K562 (cell line): Measurements from ENCODE around the gene OR4Q2. TPM values are rescaled to one million over a fixed set of nuclear protein-coding genes. Genes with fewer than 3 reads are reported as not detected.

Experiments used
- BCL6 ChIP-seq: fragments of 250-450 bp; sonication (Bioruptor Pico); IDR thresholded peaks from 2 replicates; pipeline ENCODE4 v1.4.0; 2020
- BHLHE40 ChIP-seq: IDR thresholded peaks from 2 replicates; pipeline ENCODE4 v1.6.1; 2011; ENCODE audit warnings: low read length, improper control_type of control experiment
- CBX8 ChIP-seq: fragments of 200-600 bp; sonication (generic); IDR thresholded peaks from 2 replicates; pipeline ENCODE4 v1.6.1; 2012; ENCODE audit warnings: borderline replicate concordance, mixed run types, low read depth, mild to moderate bottlenecking, moderate library complexity, mixed read lengths, low read length, control low read depth, inconsistent platforms; ENCODE audit not compliant: poor library complexity, severe bottlenecking; ENCODE audit errors: extremely low read depth
- DPF2 ChIP-seq: fragments of 450-650 bp; IDR thresholded peaks from 2 replicates; pipeline ENCODE4 v1.6.1; 2016
- HDAC3 ChIP-seq: fragments of 450-650 bp; IDR thresholded peaks from 2 replicates; pipeline ENCODE4 v1.6.1; 2018; ENCODE audit warnings: borderline replicate concordance, mild to moderate bottlenecking, moderate library complexity; ENCODE audit not compliant: partially characterized antibody
- NEUROD1 ChIP-seq: fragments of 150-350 bp; IDR thresholded peaks from 2 replicates; pipeline ENCODE4 v1.6.1; 2014; ENCODE audit warnings: borderline replicate concordance, low read length, low read depth; ENCODE audit not compliant: partially characterized antibody
- RBM17 ChIP-seq: fragments of 200-400 bp; formaldehyde crosslinking; IDR thresholded peaks from 2 replicates; pipeline ENCODE4 v1.6.1; 2017; ENCODE audit warnings: low read depth, mild to moderate bottlenecking, low read length, borderline replicate concordance
- SNIP1 ChIP-seq: fragments of 450-650 bp; IDR thresholded peaks from 2 replicates; pipeline ENCODE4 v1.7.1; 2017; ENCODE audit warnings: low read depth, mild to moderate bottlenecking
- SP2 ChIP-seq: IDR thresholded peaks from 2 replicates; pipeline ENCODE4 v1.6.1; 2011; ENCODE audit warnings: mild to moderate bottlenecking, low read depth, low read length, moderate library complexity; ENCODE audit not compliant: poor library complexity, severe bottlenecking; ENCODE audit errors: extremely low read depth
- ZNF431 ChIP-seq: sonication (generic); formaldehyde crosslinking; IDR thresholded peaks from 2 replicates; pipeline ENCODE4 v1.8.0; 2022; ENCODE audit warnings: mild to moderate bottlenecking, missing genetic modification reagents
- ZNF695 ChIP-seq: fragments of 450-650 bp; formaldehyde crosslinking; IDR thresholded peaks from 2 replicates; pipeline ENCODE4 v1.4.0; 2020; ENCODE audit warnings: mild to moderate bottlenecking, moderate library complexity
- polyA plus RNA-seq, 8 experiments: library from polyadenylated mRNA; depleted of rRNA in 4 of 8; stranded (reverse) in 5 of 8; unstranded in 3 of 8; fragments of >200 nt; fragmentation: Nextera tagmentation in 2 of 8; fragmentation: Illumina TruSeq in 1 of 8; extraction: Ambion mirVana in 2 of 8; extraction: Trizol in 1 of 8; gene quantifications; 2 replicates each; pipeline versions ENCODE4 v1.2.1 to v1.2.3, GENCODE V29; 2011 to 2014; ENCODE audit warnings: inconsistent platforms in 1 of 8, missing spikeins in 1 of 8
- total RNA-seq, 7 experiments: library from RNA; depleted of rRNA in 6 of 7; stranded (reverse); fragments of >200 nt in 6 of 7; fragmentation: Illumina TruSeq in 2 of 7; extraction: Trizol in 2 of 7; gene quantifications; 2 replicates each; pipeline versions ENCODE4 v1.2.1 to v1.2.3, GENCODE V29; 2011 to 2021; ENCODE audit warnings: low replicate concordance in 1 of 7
- TF ChIP-seq, protein P1 (sequence below), 2 experiments: fragments of 450-650 bp in 1 of 2; sonication (generic) in 1 of 2; formaldehyde crosslinking in 1 of 2; IDR thresholded peaks; 2 replicates each; pipeline versions ENCODE4 v1.7.1 to v1.9.0; 2016 to 2022; ENCODE audit warnings: inconsistent platforms in 1 of 2, mild to moderate bottlenecking in 1 of 2, missing genetic modification reagents in 1 of 2
- TF ChIP-seq, protein P2 (sequence below): sonication (generic); formaldehyde crosslinking; IDR thresholded peaks from 2 replicates; pipeline ENCODE4 v1.8.0; 2023; ENCODE audit warnings: mild to moderate bottlenecking, missing genetic modification reagents
- TF ChIP-seq, protein P3 (sequence below): fragments of 450-650 bp; IDR thresholded peaks from 2 replicates; pipeline ENCODE4 v1.6.1; 2016; ENCODE audit warnings: missing biosample characterization, missing genetic modification characterization

OR4Q2 gene
- total and polyA plus RNA-seq, 9 of the 15 experiments (the other 6 are each of a cell fraction or from before 2014, with no cell fraction given), result not detected

DNA sequence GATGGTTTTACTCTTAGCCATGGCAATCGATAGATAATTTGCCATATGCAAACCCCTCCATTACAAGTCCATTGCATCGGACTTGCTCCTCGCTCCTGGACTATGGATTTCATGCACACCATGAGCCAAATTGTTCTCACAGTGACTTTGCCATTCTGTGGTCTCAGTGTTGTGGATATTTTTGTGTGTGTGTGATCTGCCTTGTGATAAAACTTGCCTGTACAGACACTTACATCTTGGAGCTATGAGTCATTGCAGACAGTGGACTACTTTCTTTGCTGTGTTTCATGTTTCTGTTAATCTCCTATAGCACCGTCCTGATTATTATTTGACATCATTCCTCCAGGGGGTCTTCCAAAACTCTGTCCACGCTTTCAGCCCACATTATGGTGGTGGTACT, 42.3 kb downstream of the OR4Q2 start (continued):
- TF ChIP-seq, protein P1, sequence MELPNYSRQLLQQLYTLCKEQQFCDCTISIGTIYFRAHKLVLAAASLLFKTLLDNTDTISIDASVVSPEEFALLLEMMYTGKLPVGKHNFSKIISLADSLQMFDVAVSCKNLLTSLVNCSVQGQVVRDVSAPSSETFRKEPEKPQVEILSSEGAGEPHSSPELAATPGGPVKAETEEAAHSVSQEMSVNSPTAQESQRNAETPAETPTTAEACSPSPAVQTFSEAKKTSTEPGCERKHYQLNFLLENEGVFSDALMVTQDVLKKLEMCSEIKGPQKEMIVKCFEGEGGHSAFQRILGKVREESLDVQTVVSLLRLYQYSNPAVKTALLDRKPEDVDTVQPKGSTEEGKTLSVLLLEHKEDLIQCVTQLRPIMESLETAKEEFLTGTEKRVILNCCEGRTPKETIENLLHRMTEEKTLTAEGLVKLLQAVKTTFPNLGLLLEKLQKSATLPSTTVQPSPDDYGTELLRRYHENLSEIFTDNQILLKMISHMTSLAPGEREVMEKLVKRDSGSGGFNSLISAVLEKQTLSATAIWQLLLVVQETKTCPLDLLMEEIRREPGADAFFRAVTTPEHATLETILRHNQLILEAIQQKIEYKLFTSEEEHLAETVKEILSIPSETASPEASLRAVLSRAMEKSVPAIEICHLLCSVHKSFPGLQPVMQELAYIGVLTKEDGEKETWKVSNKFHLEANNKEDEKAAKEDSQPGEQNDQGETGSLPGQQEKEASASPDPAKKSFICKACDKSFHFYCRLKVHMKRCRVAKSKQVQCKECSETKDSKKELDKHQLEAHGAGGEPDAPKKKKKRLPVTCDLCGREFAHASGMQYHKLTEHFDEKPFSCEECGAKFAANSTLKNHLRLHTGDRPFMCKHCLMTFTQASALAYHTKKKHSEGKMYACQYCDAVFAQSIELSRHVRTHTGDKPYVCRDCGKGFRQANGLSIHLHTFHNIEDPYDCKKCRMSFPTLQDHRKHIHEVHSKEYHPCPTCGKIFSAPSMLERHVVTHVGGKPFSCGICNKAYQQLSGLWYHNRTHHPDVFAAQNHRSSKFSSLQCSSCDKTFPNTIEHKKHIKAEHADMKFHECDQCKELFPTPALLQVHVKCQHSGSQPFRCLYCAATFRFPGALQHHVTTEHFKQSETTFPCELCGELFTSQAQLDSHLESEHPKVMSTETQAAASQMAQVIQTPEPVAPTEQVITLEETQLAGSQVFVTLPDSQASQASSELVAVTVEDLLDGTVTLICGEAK (IDR thresholded peaks at IDR 0.05), result no peak
- TF ChIP-seq, protein P1 (CRISPR knock-in tag; IDR thresholded peaks at IDR 0.05), result no peak
- peak; percentile 61; the same call in 1 of the 2 replicates for TF ChIP-seq DPF2
- TF ChIP-seq ZNF431 (CRISPR knock-in tag), result no peak
- no peak for TF ChIP-seq BHLHE40
- no peak for TF ChIP-seq SNIP1
- TF ChIP-seq, protein P2, sequence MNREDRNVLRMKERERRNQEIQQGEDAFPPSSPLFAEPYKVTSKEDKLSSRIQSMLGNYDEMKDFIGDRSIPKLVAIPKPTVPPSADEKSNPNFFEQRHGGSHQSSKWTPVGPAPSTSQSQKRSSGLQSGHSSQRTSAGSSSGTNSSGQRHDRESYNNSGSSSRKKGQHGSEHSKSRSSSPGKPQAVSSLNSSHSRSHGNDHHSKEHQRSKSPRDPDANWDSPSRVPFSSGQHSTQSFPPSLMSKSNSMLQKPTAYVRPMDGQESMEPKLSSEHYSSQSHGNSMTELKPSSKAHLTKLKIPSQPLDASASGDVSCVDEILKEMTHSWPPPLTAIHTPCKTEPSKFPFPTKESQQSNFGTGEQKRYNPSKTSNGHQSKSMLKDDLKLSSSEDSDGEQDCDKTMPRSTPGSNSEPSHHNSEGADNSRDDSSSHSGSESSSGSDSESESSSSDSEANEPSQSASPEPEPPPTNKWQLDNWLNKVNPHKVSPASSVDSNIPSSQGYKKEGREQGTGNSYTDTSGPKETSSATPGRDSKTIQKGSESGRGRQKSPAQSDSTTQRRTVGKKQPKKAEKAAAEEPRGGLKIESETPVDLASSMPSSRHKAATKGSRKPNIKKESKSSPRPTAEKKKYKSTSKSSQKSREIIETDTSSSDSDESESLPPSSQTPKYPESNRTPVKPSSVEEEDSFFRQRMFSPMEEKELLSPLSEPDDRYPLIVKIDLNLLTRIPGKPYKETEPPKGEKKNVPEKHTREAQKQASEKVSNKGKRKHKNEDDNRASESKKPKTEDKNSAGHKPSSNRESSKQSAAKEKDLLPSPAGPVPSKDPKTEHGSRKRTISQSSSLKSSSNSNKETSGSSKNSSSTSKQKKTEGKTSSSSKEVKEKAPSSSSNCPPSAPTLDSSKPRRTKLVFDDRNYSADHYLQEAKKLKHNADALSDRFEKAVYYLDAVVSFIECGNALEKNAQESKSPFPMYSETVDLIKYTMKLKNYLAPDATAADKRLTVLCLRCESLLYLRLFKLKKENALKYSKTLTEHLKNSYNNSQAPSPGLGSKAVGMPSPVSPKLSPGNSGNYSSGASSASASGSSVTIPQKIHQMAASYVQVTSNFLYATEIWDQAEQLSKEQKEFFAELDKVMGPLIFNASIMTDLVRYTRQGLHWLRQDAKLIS (CRISPR knock-in tag), result no peak
- TF ChIP-seq ZNF695, result no peak
- TF ChIP-seq, protein P3, sequence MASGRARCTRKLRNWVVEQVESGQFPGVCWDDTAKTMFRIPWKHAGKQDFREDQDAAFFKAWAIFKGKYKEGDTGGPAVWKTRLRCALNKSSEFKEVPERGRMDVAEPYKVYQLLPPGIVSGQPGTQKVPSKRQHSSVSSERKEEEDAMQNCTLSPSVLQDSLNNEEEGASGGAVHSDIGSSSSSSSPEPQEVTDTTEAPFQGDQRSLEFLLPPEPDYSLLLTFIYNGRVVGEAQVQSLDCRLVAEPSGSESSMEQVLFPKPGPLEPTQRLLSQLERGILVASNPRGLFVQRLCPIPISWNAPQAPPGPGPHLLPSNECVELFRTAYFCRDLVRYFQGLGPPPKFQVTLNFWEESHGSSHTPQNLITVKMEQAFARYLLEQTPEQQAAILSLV (tag), result no peak
- TF ChIP-seq RBM17, result no peak
- no peak for TF ChIP-seq HDAC3
- TF ChIP-seq CBX8, result no peak
- TF ChIP-seq SP2, result no peak
- TF ChIP-seq NEUROD1, result no peak
- TF ChIP-seq BCL6 (CRISPR knock-in tag), result no peak
